Suprapubic skin (tissue), 3 donors: ENCODE results near the gene RPS6KA5.
"Not testable (repeated sequence)": the region's sequence is repeated elsewhere in the genome, so short reads cannot be mapped to it uniquely, and the experiment has no call there.

Source experiments
- CTCF ChIP-seq, 2 donors: fragments of 200-600 bp in 1 of 2; fragments of 450-650 bp in 1 of 2; sonication (generic) in 1 of 2; IDR thresholded peaks; one replicate each; pipeline ENCODE4 v1.5.1; 2016 to 2019; ENCODE audit warnings: antibody characterized with exemption in 2 of 2, mild to moderate bottlenecking in 1 of 2, moderate library complexity in 1 of 2
- EP300 ChIP-seq: sonication (generic); formaldehyde crosslinking; IDR thresholded peaks from one replicate; pipeline ENCODE4 v1.6.1; 2017; ENCODE audit warnings: antibody characterized with exemption
- POLR2A ChIP-seq, 2 donors: fragments of 450-650 bp; IDR thresholded peaks; one replicate each; pipeline ENCODE4 v1.6.1; 2017; ENCODE audit warnings: antibody characterized with exemption in 2 of 2, mild to moderate bottlenecking in 2 of 2, moderate library complexity in 2 of 2

GRCh38 chr14:90823542-90823941 is 236.9 kb downstream of the RPS6KA5 start:
- TF ChIP-seq POLR2A (IDR thresholded peaks at IDR 0.05); CTCF (IDR thresholded peaks at IDR 0.05); EP300: not testable (repeated sequence)
